Astrocyte of the cerebellum (primary cell): ENCODE results near the gene LIMS2.
A peak's percentile ranks its signal among the peaks of the same experiment; 100 is the strongest.

ENCODE experiments used
- DNase-seq: peaks from one replicate; pipeline ENCODE4 v3.0.0-alpha.2; 2011; ENCODE audit warnings: low read depth
- H3K4me3 ChIP-seq: 2 replicates; pipeline ENCODE4 v1.5.1; 2011; ENCODE audit warnings: mild to moderate bottlenecking, low read depth, low read length, moderate library complexity
- in situ Hi-C: cut with HindIII; loops from 2 replicates; pipeline ENCODE4 v1.10.0; 2017; ENCODE audit warnings: low sequenced_read_pairs
- TF ChIP-seq, protein P1 (sequence below): IDR thresholded peaks from 2 replicates; pipeline ENCODE4 v1.5.1; 2012; ENCODE audit warnings: low read length, low read depth, moderate library complexity, mild to moderate bottlenecking; ENCODE audit errors: missing control alignments

Gene LIMS2

DNA sequence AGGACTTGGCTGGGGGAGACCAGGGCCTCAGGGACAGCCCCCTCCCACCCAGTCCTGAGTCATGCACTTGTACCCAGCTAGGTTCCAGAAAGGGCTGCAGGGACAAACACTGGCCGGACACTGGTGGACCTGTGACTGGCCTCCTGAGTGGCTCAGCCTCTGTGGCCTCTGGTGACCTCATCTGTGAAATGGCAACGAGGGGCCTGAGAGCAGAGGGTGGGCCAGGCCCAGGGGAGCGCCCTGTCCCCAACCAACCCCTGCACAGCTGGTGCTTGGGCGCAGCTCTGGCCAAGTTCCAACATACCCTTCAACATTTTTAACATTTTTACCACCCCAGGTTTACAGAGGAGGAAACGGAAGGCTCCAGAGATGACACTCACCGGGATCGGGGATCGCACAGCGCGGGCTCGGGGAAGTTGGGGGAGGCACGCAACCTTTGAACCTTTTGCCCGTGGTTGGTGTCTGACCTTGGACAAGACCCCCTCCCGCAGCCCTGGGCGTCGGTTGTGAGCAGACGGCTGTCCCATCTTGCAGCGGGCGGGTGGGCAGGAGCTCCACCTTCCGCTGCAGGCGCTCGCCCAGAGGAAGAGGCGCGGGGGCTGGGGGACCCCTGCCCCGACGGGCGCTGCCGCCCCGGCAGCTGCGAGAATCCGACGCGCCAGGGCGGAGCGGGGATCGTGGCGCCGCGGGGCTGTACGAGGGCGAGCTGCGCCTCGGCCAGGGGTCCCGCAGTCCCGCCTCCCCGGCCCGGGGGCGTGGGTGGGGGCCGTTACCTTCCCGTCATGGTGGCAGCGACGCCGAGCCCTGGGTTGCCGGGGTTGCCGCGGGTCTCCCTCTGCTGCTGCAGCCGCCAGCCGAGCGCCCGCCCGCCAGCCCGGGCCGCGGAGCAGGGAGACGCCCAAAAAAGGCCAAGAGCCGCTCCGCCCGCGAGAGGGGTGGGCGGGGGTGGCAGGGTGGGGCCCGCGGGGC is 805 bp downstream of the LIMS2 start:
- in situ Hi-C loops: no loop called here
- no peak for DNase-seq
- peak overlapping the region; percentile 32 for H3K4me3 ChIP-seq
- TF ChIP-seq, protein P1, sequence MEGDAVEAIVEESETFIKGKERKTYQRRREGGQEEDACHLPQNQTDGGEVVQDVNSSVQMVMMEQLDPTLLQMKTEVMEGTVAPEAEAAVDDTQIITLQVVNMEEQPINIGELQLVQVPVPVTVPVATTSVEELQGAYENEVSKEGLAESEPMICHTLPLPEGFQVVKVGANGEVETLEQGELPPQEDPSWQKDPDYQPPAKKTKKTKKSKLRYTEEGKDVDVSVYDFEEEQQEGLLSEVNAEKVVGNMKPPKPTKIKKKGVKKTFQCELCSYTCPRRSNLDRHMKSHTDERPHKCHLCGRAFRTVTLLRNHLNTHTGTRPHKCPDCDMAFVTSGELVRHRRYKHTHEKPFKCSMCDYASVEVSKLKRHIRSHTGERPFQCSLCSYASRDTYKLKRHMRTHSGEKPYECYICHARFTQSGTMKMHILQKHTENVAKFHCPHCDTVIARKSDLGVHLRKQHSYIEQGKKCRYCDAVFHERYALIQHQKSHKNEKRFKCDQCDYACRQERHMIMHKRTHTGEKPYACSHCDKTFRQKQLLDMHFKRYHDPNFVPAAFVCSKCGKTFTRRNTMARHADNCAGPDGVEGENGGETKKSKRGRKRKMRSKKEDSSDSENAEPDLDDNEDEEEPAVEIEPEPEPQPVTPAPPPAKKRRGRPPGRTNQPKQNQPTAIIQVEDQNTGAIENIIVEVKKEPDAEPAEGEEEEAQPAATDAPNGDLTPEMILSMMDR: no peak

DNA sequence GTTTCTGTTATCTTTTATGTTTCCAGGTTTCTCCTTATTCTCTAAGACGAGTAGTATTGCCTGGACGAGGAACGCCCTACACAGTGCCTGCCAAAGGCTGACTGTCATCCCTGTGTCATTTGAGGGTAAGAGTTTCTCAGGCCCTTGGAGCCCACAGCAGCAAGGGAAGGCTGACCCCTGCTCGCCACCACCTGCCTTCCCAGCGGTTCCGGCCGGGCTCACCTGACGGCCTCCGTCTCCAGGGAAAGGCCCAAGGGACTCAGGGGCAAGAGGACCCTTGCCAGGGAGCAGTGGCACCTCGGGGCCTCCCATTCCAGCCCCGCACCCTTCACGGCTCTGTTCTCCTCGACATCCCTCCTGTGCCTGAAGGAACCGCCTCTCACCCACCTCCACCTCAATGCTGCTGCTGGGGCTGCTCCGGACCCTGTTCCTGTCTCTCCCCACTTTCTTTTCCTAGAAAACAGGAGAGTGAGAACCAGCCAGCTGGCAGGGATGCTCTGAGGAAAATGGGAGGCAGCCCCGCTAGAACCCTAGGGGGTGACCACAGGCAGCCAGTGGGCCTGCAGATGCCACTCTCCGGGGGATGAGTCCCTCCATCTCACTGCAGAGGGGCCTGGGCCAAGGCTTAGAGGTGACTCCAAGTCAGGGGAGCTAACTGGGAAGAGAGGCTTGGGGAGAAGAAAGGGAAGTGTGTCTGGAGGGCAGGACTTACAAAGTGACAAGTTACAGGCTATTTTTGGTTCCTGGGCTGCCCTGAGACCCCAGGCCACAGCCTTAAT is 1.9 kb downstream of the LIMS2 start:
- in situ Hi-C loops: no loop called here
- TF ChIP-seq, protein P1: no peak
- no peak overlapping the region for H3K4me3 ChIP-seq
- no peak for DNase-seq

DNA sequence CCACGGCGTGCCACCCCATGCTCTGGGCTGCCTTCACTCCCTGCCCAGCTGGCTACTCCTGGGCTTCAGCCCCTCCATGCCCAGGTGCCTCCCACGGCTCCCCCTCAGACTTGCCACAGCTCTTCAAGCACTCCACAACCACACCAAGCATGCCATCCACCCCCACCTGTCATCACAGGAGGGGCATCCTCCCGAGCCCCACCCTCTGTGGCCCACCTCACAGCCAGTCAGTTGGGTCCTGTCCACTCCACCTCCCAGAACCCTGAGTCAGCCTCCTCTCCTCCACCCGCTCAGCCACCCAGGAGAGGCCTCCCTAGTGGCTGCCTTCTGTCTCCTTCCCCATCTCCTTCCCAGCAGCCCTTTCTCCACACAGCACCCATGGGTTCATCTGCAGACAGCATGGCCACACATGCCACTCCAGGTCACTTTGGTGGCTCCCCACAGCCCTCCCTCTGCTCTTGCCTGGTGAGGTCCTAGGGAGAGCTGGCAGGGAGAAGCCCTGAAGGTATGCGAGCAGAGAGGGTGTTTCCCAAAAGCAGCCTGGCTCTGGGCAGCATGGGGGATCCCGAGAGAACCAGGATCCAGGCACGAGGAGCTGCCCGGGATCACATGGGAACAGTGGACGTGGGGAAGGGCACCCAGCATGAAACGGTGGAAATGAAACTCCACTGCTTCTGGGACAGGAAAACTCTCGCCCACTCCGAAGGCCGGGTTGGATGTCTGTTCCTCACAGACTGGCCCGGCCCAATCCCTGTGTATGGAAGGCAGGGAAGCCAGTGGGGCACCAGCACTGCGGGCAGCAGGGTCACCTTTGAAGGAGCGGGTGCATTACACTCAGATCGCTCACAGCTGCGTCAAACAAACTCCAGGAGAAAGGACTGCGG is 2.7 kb downstream of the LIMS2 start:
- in situ Hi-C loops: no loop called here
- H3K4me3 ChIP-seq: no peak overlapping the region
- DNase-seq: no peak
- TF ChIP-seq, protein P1: no peak

GRCh38 chr2:127671557-127672302 is 3.6 kb downstream of the LIMS2 start:
- in situ Hi-C loops: no loop called here
- DNase-seq: no peak
- TF ChIP-seq, protein P1: no peak
- H3K4me3 ChIP-seq: no peak overlapping the region

GRCh38 chr2:127670957-127671290 is 4.4 kb downstream of the LIMS2 start:
- no peak overlapping the region for H3K4me3 ChIP-seq
- in situ Hi-C loops: no loop called here
- TF ChIP-seq, protein P1: no peak
- no peak for DNase-seq
